ENCODE data around the gene TEX44.
A peak's percentile ranks its signal among the peaks of the same experiment; 100 is the strongest.
"Not testable (repeated sequence)": the region's sequence is repeated elsewhere in the genome, so short reads cannot be mapped to it uniquely, and the experiment has no call there.

Gene TEX44

DNA sequence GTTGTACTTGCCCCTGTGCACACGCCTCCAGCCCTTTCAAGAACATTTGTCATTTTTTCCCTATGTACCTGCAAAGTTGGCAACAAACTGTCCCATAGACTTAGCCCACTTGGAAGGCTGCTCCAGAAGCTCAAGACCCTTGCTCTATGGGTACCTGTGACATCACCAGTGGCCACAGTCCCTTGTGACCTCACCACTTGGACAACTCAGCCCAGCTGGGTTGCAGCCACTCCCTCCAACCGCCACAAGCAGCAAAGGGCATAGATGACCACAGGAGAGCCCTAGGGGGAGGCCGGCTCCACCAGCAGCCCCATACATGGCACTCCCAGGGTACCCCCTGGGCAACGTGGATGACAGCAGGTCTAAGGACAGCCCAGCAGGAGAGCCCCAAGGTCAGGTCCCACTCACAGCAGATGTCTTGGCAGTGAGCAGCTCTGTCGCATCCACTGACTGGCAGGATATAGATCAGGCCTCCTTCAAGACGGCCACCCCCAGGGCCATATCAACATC is at the start of gene TEX44:
Gene TEX44, plus strand, starts transcription at position 229 of the 510 bp plus-strand sequence. Its CDS starts 88 bp downstream, at position 317.
- FAIRE-seq = no peak

GRCh38 chr2:231545105-231545902 is 47.4 kb upstream of the TEX44 start:
- no peak for FAIRE-seq

GRCh38 chr2:231546014-231546715 is 46.5 kb upstream of the TEX44 start:
- no peak for FAIRE-seq

DNA sequence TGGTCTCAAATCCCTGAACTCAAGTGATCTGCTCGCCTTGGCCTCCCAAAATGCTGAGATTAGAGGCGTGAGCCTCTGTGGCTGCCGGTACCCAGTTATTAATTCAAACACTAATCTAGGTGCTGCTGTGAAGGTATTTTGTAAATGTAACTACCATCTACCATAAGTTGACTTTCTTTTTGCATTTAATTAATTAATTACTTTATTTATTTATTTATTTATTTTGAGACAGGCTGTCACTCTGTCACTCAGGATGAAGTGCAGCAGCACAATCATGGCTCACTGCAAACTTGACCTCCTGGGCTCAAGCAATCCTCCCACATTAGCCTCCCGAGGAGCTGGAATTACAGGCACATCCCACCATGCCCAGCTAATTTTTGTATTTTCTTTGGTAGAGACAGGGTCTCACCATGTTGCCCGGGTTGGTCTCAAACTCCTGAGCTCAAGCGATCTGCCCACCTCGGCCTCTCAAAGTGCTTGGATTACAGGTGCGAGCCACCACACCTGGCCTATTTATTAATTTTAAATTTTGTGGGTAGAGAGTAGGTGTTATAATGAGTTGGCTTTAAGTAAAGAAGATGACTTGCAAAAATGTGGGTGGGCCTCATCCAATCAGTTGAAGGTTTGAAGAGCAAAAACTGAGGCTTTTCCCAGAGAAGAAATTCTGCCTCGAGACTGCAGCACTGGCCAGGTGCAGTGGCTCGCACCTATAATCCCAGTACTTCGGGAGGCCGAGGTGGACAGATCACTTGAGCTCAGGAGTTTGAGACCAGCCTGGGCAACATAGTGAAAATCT is 45.2 kb upstream of the TEX44 start:
- FAIRE-seq = no peak

DNA sequence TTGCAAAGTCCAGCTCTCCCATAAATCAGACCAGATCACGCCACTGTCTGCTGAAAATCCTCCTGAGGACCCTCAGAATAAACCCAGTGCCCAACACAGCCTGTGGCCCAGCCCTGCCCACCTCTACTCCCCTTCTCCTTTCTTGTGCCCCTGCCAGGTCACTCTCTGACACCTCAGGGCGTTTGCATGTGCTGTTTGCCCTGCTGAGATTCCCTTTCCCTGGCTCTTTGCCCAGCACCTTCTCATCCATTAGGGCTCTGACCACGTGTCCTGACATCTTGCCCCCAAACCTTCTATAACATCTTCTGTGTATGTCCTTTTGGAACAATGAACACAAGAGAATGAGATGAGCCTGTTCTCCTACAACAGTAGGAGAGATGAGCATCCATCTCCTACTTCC is 43.9 kb upstream of the TEX44 start:
- FAIRE-seq = no peak

GRCh38 chr2:231549446-231550239 is 43.0 kb upstream of the TEX44 start:
- no peak for FAIRE-seq

DNA sequence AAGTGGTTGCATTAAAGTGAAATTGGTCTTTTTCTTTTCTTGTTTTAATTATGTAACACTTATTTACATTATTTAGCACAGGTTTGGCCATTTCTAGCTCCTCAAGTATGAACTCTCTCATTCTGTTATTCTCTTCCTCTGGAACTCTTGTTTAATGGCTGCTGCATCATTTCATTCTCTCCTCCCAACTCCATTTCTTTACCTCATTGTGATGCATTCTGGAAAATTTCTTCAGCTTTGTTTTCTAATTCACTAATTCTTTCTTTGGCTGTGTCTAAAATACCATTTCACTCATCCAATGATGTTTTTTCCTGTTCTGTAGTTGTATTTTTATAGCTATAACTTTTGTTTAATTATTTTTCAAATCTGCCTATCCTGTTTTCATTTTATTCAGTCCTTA is 39.9 kb upstream of the TEX44 start:
- FAIRE-seq = no peak

GRCh38 chr2:231554327-231554726 is 38.3 kb upstream of the TEX44 start:
- no peak for FAIRE-seq

DNA sequence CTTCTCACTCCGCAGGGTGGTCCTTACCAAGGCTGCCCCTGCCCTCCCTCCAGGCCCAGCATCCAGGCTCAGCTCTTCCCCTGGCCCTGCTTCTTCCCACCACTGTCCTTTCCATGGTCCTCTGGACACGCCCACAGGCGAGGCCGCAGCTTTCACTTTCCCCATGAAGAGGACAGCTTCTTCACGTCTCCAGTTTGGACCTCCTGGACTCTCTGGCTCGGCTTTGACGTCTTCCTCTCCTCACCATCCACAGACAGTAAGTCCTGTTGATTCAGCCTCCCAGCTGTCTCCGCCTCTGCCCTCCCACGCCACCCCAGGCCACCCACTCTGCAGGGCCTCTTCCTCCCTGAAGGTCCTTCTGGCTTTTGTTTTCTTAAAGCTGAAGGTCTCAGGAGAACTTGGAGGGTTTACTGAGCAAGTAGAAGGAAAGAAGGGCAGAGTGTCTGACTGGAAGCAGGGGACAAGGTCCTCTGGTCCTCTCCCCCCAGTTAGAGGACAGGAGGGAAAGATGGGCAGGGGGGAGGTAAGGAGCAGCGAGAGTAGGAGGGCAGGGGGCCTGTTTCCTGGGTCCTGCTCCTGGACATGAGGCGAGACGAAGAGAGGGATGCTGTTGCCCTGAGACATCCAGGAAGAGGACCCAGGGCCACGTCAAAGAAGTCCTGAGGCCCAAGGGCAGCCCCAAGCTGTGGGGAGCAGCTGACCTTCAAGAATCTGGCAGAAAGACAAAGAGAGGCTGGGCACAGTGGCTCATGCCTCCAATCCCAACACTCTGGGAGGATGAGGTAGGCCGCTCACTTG is 37.7 kb upstream of the TEX44 start:
- no peak for FAIRE-seq

GRCh38 chr2:231556496-231556895 is 36.2 kb upstream of the TEX44 start:
- not testable (repeated sequence) for FAIRE-seq

- no peak for FAIRE-seq
These were observed 35.7 kb upstream of the TEX44 start for GRCh38 chr2:231556981-231557380.

GRCh38 chr2:231557571-231558217 is 35.0 kb upstream of the TEX44 start:
- peak; percentile 93 for FAIRE-seq

- no peak for FAIRE-seq
These were observed 29.2 kb upstream of the TEX44 start for GRCh38 chr2:231563378-231563961.

- no peak for FAIRE-seq
These were observed 26.6 kb upstream of the TEX44 start for GRCh38 chr2:231565887-231566594.

DNA sequence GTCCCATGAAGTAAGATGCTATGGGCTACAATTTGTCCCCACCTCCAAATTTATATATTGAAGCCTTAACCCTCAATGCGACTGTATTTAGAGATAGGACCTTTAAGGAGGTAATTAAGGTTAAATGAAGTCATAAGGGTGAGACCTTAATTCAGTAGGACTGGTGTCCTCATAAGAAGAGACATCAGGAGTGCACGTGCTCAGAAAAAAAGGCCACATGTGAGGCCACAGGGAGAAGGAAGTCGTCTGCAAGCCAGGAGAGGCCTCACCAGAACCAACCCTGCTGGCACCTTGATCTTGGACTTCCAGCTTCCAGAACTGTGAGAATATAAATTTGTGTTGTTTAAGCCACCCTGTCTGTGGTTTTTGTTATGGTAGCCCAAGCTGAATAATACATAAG is 25.5 kb upstream of the TEX44 start:
- FAIRE-seq = no peak

- FAIRE-seq = no peak
These were observed 24.4 kb upstream of the TEX44 start for GRCh38 chr2:231568098-231568784.

DNA sequence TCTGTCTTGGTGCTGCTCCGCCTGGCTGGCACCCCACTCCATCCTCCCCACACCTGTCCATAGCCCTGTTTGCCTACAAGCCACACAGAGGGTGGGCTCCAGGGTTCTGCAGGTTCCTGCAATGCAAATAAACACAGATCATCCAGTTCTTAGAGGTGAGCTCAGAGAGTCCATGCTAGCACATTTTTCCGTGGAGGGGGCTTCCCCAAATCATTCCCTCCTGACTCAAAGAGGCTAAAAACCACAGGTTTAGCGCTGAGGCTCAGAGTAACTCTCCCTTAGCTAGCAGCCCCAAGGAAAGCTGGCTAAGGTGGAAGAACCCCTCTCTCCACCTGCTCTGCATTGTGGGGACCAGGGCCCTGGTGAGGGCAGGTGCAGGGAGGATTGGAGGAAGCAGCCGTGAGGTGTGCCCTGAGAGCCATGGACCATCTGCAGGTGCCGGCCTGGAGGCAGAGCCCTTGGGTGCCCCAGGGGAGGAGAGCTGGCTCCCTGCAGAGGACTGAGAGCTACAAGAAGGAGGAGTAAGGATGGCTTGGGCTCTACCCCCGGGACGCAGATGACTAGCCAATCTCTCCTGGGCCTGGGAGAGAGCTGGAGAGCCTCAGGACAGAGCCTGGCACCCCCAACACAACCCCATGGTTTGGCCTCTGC is 23.8 kb upstream of the TEX44 start:
- FAIRE-seq = no peak

DNA sequence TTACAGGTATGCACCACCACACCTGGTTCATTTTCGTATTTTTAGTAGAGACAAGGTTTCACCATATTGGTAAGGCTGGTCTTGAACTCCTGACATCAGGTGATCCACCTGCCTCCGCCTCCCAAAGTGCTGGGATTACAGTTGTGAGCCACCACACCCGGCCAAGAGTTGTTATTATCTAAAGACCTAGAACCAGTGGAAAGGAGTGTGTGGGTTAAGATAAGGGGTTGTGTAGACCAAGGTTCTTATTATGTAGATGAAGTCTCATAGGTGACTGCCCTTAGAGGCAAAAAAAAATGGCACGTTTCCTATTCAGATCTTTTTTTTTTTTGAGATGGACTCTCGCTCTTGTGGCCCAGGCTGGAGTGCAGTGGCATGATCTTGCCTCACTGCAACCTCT is 21.7 kb upstream of the TEX44 start:
- not testable (repeated sequence) for FAIRE-seq

Measured in G401.6 (cell line).